HG02870 (cell line): Measurements from ENCODE around the gene SEZ6L.

Experiments
- ATAC-seq: cut with Tn5 transposase; IDR thresholded peaks from one replicate; pipeline ENCODE4 v1.9.1; 2021; ENCODE audit warnings: mild to moderate bottlenecking, moderate library complexity; ENCODE audit not compliant: unreplicated experiment

SEZ6L gene

DNA sequence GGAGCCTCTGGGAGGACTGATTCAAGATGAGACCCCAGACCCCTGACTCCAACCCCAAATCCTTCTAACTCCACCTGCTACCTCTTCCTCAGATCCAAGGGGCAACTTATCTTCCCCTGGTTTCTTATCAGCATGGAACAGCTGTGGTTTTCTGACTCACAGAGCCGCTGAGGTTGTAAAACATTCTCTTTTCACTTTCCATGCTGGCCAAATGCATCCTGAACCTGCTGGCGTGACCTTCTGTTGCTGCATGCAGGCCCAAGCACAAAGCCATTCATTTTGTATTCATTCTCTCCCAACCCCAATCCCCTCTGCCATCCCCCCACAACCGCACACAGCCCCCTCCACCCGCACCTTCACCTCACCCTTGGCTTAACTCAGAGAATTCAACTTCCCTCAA, 70.3 kb downstream of the SEZ6L start:
- no peak for ATAC-seq

- ATAC-seq = no peak
Measured at GRCh38 chr22:26241361-26241760, 72.1 kb downstream of the SEZ6L start.

DNA sequence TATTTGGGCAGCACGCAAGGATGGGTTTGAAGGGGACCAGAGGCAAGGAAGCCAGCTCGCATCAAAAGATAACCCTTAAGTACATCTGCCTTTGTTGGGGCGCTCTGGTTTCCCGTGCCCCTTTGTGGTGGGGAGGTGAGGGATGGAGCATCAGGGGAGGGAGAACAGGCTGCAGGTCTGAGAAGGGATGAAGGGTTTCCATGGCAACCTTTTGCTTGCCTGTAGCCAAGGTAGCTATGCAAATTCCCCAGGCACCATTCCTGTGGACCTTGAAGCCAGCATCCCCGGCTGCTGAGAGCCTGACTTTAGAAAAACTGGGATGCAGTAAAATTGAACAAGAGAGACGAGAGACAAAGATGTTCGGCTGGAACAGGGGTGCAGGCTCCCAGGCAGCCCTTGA, 75.7 kb downstream of the SEZ6L start:
- ATAC-seq = no peak

DNA sequence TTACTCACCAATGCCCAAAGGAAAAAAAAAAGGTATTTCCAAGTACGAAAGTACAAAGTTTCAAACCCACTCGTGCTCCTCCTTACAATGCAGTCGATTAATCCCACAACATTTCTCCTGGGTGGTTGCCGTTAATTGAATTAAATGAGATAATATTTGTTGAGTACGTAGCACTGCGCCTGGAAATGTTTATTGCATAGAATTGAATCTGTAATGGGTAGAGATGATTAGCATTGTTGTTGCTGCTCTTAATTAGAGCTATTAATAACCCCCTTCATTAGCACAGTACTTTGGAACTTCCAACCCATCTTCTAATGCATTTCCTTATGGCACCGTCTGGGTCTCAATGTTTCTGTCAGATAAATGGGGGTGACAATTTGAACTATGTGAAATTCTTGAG, 77.3 kb downstream of the SEZ6L start:
- no peak for ATAC-seq

GRCh38 chr22:26251869-26252268, 82.6 kb downstream of the SEZ6L start:
- ATAC-seq = no peak

GRCh38 chr22:26259510-26259909, 90.2 kb downstream of the SEZ6L start:
- ATAC-seq = no peak

DNA sequence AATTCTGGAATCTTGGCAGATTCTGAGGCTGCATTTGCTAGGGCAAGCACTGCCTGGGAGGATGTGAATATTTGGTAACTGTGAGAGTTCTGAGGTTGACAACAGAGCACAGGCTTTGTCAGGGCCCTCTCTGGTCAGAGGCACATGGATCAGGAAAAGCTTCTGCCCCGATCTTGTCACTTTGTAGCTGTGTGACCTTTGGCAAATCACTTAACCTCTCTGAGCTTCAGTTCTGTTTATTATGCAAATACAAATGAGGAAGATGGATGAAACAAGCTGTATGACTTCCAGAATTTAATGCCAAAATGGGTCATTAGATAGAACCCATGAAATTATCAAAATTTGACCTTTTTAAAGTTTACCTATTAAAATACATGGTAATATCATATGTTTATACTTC, 94.9 kb downstream of the SEZ6L start:
- ATAC-seq = no peak

- no peak for ATAC-seq
Measured at GRCh38 chr22:26265281-26265680, 96.0 kb downstream of the SEZ6L start.

GRCh38 chr22:26265909-26266308, 96.6 kb downstream of the SEZ6L start:
- ATAC-seq = no peak

- no peak for ATAC-seq
Measured at GRCh38 chr22:26267856-26268255, 98.6 kb downstream of the SEZ6L start.

DNA sequence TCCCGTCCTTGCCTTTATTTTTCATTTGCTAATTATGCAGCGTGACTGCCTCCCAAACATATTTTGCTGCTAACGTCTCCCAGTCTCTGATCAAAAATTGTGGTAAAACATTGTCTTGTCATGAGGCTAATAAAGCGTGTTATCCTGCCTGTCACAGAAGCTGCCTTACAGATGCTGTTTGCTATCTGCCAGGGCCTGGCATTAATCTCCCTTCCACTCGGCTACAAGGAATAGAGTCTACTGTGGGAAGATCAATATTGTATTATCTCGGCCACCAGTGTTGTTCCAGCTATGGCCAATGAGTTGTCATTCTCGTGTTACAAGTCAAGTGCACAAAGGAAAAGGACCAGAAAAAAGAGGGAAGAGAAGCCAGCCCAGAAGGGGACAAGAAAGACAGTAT, 100.3 kb downstream of the SEZ6L start:
- ATAC-seq = no peak

- no peak for ATAC-seq
Measured at GRCh38 chr22:26271427-26271826, 102.2 kb downstream of the SEZ6L start.

GRCh38 chr22:26273011-26273675, 103.9 kb downstream of the SEZ6L start:
- ATAC-seq = no peak

DNA sequence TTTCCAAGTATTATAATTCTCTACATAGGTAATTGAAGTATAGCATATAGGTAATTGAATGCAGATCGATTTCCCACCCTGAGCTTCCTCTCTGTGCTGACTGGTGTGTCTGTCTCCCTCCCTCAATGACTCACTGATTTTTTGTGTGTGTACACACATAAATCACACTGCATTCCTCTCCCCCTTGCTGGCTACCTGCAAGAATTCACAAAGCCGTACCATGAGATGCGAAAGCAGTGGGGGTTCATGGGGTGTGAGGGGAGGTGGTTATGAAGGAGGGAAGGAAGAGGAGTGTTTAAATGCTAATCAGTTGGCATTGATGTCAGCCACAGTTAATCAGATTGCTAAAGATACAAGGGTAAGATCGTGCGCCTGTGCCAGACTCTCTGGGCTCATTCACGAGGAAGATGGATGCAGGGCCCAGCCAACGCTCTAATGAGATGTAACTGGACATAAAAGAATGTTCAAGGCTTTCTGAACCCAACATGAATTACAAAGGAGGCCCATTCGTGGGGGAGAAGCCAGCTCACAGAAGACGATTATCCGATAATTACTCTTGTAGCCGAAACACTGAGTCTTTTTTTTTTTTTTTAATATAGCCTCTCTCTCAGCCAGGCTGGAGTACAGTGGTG, 107.4 kb downstream of the SEZ6L start:
- no peak for ATAC-seq

DNA sequence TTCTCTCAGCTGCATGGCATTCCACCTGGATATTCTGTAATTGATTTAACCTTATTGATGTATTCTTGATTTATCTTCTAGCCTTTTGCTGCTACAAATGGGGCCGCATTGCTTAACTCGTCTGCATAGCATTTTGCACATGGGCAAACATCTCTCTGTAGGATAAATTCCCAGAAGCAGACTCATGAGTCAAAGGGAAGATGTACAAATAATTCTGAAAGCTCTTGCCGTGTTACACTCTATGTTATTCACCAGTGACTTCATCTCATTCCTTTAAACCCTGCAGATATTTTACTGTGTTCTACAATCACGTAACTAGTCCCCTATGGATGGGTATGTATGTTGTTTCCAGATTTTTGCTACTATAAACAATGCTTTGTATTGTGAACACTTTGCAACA, 112.7 kb downstream of the SEZ6L start:
- ATAC-seq = no peak

DNA sequence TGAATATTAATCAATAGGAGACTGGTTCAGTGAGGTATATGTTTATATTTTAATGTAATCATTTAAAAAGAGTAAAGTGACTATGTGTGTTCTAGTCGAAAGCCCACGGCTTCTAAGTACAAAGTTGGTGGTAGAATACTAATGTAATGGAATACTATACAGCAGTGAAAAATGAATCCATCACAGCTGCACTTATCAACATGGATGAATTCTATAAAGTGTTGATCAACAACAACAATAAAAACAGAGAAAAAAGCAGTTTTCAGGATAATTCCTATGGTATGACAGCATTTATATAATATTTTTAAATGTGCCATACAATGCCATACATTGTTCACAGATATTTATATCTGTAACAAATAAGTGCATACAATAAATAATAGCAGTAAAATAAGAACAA, 114.1 kb downstream of the SEZ6L start:
- no peak for ATAC-seq

DNA sequence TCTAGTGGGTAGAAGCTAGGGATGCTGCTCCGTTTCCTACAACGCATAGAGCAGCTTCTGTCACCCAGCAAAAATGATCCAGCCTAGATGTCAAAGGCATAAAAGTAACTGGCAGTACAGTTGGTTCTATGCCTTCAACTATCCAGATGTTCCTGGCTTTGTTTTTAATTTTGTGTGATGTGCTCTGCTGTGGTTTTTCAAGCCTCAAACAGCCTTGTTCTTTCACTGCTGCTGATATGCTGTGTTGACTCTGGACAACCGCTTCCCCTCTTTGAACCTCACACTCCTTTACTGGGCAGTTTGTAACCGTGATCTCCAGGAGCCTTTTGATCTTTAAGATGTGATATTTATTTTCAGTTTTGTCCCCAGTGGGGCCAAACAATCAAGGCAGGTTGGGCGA, 116.4 kb downstream of the SEZ6L start:
- ATAC-seq = no peak

DNA sequence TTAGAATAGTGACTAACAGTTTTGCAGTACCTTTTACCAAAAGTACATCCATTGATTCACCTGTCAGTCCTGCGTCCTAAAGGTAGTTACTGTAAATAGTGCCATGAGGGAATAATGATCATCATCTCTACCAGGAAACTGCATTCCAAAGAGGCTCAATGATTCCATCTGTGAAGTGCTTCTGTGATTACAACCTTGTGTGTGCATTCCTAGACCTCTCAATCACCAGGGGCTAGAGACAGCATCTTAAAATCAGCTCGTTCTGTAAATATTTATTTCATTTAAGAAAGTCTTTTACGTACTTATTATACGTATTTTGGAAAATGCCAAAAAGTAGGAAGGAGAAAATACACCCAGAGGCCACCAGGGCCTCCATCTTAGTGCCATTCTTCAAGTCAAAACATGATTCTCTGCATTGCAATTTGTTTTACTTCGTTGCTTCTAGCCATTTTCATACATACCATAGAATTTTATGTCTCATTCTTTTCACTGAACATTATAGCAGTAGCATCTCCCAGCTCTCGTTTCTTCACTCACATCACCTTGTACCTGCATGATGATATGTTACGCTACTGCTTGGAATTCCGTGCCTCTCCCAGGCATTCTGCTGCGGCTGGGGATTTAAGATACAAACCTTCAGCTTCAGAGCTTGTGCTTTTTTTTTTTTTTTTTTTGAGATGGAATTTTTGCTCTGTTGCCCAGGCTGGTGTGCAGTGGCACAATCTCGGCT, 117.0 kb downstream of the SEZ6L start:
- ATAC-seq = no peak

DNA sequence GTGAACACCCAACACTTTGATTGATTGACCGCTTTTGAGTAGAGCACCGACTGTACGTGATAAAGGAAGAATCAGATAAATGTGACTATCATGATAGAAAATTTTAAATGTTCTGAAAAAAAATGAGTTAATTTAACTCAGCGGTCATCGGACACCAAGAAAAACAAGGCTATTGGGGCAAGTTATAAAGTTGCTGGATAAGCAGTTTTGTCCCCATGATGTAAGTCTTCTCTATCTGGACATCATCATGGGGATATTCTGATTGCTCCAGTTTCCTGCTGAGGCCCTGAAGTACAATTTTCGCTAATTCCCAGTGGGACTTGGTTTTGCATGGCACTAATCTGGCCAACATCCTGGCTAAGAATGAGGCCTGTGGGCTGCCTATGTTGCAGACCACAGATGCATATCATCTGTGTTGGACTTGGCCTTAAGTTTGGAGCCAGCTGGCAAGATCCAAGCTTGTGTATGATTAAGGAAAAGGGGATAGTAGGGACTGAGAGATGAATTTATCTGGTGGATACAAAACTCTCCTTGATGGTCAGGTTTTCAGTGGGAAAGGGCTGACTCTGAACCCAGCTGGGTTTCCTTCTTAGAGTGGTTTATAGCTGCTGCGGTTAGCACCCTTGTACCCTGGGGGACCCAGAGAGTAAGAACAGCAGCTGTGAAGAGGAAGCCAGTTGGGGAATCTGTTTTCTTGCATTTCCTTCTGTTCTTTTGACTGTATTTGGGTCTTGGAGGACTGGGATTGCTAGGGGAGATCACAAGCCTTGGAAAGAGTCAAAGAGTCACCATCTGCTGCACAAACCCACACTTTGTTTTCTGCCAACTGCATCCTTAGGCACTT, 118.3 kb downstream of the SEZ6L start:
- ATAC-seq = no peak

DNA sequence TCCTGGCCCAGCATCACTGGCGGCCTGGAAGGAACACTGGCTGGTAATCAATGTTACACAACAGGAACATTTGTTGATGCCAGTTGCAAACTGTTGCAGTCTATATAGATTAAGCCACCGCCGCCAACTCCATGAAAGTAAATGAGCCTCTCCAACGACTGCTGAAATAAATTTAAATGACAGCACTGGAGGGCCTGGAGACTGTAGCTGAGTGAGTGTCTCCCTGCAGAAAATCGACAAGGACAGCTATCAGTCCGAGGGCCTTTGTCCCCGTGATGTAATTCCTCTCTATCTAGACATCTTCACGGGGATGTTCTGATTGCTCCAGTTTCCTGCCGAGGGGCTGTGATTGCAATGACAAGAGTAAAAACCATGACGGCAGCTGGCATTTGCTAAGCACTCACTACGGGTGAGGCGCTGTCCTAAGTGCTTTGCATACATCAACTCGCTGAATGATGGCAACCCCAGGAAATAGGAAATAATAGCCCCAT, 120.4 kb downstream of the SEZ6L start:
- no peak for ATAC-seq

GRCh38 chr22:26291940-26292666, 122.8 kb downstream of the SEZ6L start:
- no peak for ATAC-seq
